HUES64 (cell line): Measurements from ENCODE around the gene HOXA11.

Source experiments
- H3K27ac ChIP-seq: 2 replicates; pipeline ENCODE4 v1.7.0; 2013; ENCODE audit warnings: low read depth, low read length, inconsistent platforms
- H3K27me3 ChIP-seq: 2 replicates; pipeline ENCODE4 v1.6.1; 2013; ENCODE audit warnings: mild to moderate bottlenecking, low read length; ENCODE audit not compliant: insufficient read depth
- H3K36me3 ChIP-seq: 2 replicates; pipeline ENCODE4 v1.6.1; 2013; ENCODE audit warnings: mild to moderate bottlenecking, low read length; ENCODE audit not compliant: insufficient read depth
- H3K4me1 ChIP-seq: 2 replicates; pipeline ENCODE4 v1.6.1; 2013; ENCODE audit warnings: mild to moderate bottlenecking, low read length, moderate library complexity; ENCODE audit not compliant: insufficient read depth
- H3K4me3 ChIP-seq: 2 replicates; pipeline ENCODE4 v1.5.1; 2013; ENCODE audit warnings: mild to moderate bottlenecking, low read length, moderate library complexity
- H3K9ac ChIP-seq: 2 replicates; pipeline ENCODE4 v1.6.1; 2013; ENCODE audit warnings: mild to moderate bottlenecking, low read depth, low read length
- H3K9me3 ChIP-seq: 2 replicates; pipeline ENCODE4 v1.6.1; 2013; ENCODE audit warnings: low read depth, low read length; ENCODE audit not compliant: insufficient read depth
- WGBS: fragments of 150-250, 120-280 bp; methylation state at CpG from one replicate; pipeline ENCODE4 v1.1.7; 2013; ENCODE audit warnings: missing lambda C conversion rate; 5-methylcytosine and 5-hydroxymethylcytosine counted together

HOXA11 gene

GRCh38 chr7:27143950-27144780, 40.9 kb downstream of the HOXA11 start:
- Histone ChIP-seq H3K9me3 (no peaks in the 10 kb centered on the region), H3K4me1 (peaks cover 3% of the 10 kb centered on the region; the same call in 1 of the 2 replicates), H3K9ac (no peak overlapping the region), H3K27me3 (peaks cover 100% of the 10 kb centered on the region), H3K36me3 (no peaks in the 10 kb centered on the region), H3K4me3 (no peak overlapping the region), H3K27ac (no peak overlapping the region)
- 37% methylated on average over 38 of the region's 40 CpGs for WGBS

- Histone ChIP-seq H3K9ac (no peak within 1 kb of the TSS), H3K4me1 (peaks cover 3% of the 10 kb centered on the region; the same call in 1 of the 2 replicates), H3K27ac (no peak within 1 kb of the TSS), H3K36me3 (no peaks in the 10 kb centered on the region), H3K27me3 (peaks cover 100% of the 10 kb centered on the region), H3K9me3 (no peaks in the 10 kb centered on the region), H3K4me3 (peak within 1 kb of the TSS; percentile 49)
- 2% methylated on average over 86 of the region's 86 CpGs for WGBS
These were observed 41.7 kb downstream of the HOXA11 start, which contains the start of gene HOXA5 for GRCh38 chr7:27143023-27143949. Gene HOXA5, minus strand, starts transcription at chr7:27143681. Its CDS starts 74 bp downstream, at chr7:27143607.

GRCh38 chr7:27142580-27143022, 42.4 kb downstream of the HOXA11 start:
- 1% methylated on average over 27 of the region's 29 CpGs for WGBS
- Histone ChIP-seq H3K9me3 (no peaks in the 10 kb centered on the region), H3K9ac (no peak overlapping the region), H3K36me3 (no peaks in the 10 kb centered on the region), H3K4me1 (peaks cover 3% of the 10 kb centered on the region; the same call in 1 of the 2 replicates), H3K27ac (no peak overlapping the region), H3K27me3 (peaks cover 100% of the 10 kb centered on the region), H3K4me3 (peak overlapping the region; percentile 49)

- Histone ChIP-seq H3K4me1 (peaks cover 3% of the 10 kb centered on the region; the same call in 1 of the 2 replicates), H3K4me3 (no peak overlapping the region), H3K27ac (no peak overlapping the region), H3K9me3 (no peaks in the 10 kb centered on the region), H3K9ac (no peak overlapping the region), H3K36me3 (no peaks in the 10 kb centered on the region), H3K27me3 (peaks cover 100% of the 10 kb centered on the region)
- 3% methylated on average over 30 of the region's 30 CpGs for WGBS
These were observed 43.0 kb downstream of the HOXA11 start for GRCh38 chr7:27141923-27142579.

GRCh38 chr7:27141137-27141922, 43.7 kb downstream of the HOXA11 start:
- Histone ChIP-seq H3K36me3 (no peaks in the 10 kb centered on the region), H3K4me1 (peaks cover 3% of the 10 kb centered on the region; the same call in 1 of the 2 replicates), H3K9me3 (no peaks in the 10 kb centered on the region), H3K27ac (no peak overlapping the region), H3K9ac (no peak overlapping the region), H3K27me3 (peaks cover 100% of the 10 kb centered on the region), H3K4me3 (no peak overlapping the region)
- WGBS = 31% methylated on average over 16 of the region's 18 CpGs

- H3K27ac ChIP-seq = no peak overlapping the region
- H3K9ac ChIP-seq = no peak overlapping the region
- H3K4me1 ChIP-seq = peaks cover 3% of the 10 kb centered on the region; the same call in 1 of the 2 replicates
- no peaks in the 10 kb centered on the region for H3K36me3 ChIP-seq
- H3K27me3 ChIP-seq = peaks cover 100% of the 10 kb centered on the region
- H3K4me3 ChIP-seq = no peak overlapping the region
- 28% methylated on average over 15 of the region's 15 CpGs for WGBS
- no peaks in the 10 kb centered on the region for H3K9me3 ChIP-seq
These were observed 44.7 kb downstream of the HOXA11 start for GRCh38 chr7:27140126-27140857.

GRCh38 chr7:27139334-27140125, 45.5 kb downstream of the HOXA11 start:
- WGBS = 1% methylated on average over 53 of the region's 53 CpGs
- no peak overlapping the region for H3K9ac ChIP-seq
- H3K4me3 ChIP-seq = no peak overlapping the region
- H3K4me1 ChIP-seq = peaks cover 3% of the 10 kb centered on the region; the same call in 1 of the 2 replicates
- peaks cover 100% of the 10 kb centered on the region for H3K27me3 ChIP-seq
- no peak overlapping the region for H3K27ac ChIP-seq
- H3K36me3 ChIP-seq = no peaks in the 10 kb centered on the region
- no peaks in the 10 kb centered on the region for H3K9me3 ChIP-seq

- H3K9ac ChIP-seq = no peak overlapping the region
- H3K4me3 ChIP-seq = no peak overlapping the region
- 6% methylated on average over 11 of the region's 11 CpGs for WGBS
- H3K9me3 ChIP-seq = no peaks in the 10 kb centered on the region
- H3K27ac ChIP-seq = no peak overlapping the region
- peaks cover 3% of the 10 kb centered on the region; the same call in 1 of the 2 replicates for H3K4me1 ChIP-seq
- H3K27me3 ChIP-seq = peaks cover 100% of the 10 kb centered on the region
- H3K36me3 ChIP-seq = no peaks in the 10 kb centered on the region
These were observed 46.1 kb downstream of the HOXA11 start for GRCh38 chr7:27138985-27139333.

- Histone ChIP-seq H3K4me3 (no peak overlapping the region), H3K36me3 (no peaks in the 10 kb centered on the region), H3K9ac (no peak overlapping the region), H3K27ac (no peak overlapping the region), H3K9me3 (no peaks in the 10 kb centered on the region), H3K27me3 (peaks cover 100% of the 10 kb centered on the region), H3K4me1 (peaks cover 3% of the 10 kb centered on the region; the same call in 1 of the 2 replicates)
- 27% methylated on average over 1 of the region's 1 CpG for WGBS
These were observed 46.6 kb downstream of the HOXA11 start for GRCh38 chr7:27138472-27138871.
